H9 (cell line): ENCODE data around the gene CLMP. TPM values are rescaled to one million over a fixed set of nuclear protein-coding genes. Genes with fewer than 3 reads are reported as not detected.

ENCODE experiments used
- DNase-seq: peaks from one replicate; pipeline ENCODE4 v3.0.0-alpha.2; 2017
- H2AFZ ChIP-seq: one replicate; pipeline ENCODE4 v1.6.1; 2013; ENCODE audit warnings: mild to moderate bottlenecking, low read length, control low read depth, moderate library complexity
- H2AK5ac ChIP-seq: 2 replicates; pipeline ENCODE4 v1.6.1; 2013; ENCODE audit warnings: low read length, control low read depth, mixed read lengths; ENCODE audit not compliant: insufficient read length
- H2BK120ac ChIP-seq: one replicate; pipeline ENCODE4 v1.6.1; 2013; ENCODE audit warnings: low read depth, mild to moderate bottlenecking, low read length, control low read depth, inconsistent platforms; ENCODE audit not compliant: poor library complexity, severe bottlenecking
- H2BK12ac ChIP-seq: 2 replicates; pipeline ENCODE4 v1.6.1; 2013; ENCODE audit warnings: low read length, control low read depth, mixed read lengths, low read depth; ENCODE audit not compliant: insufficient read length
- H2BK15ac ChIP-seq: 2 replicates; pipeline ENCODE4 v1.6.1; 2013; ENCODE audit warnings: low read depth, low read length, control low read depth
- H2BK20ac ChIP-seq: one replicate; pipeline ENCODE4 v1.6.1; 2013; ENCODE audit warnings: low read depth, mild to moderate bottlenecking, low read length, control low read depth, inconsistent platforms; ENCODE audit not compliant: poor library complexity, severe bottlenecking
- H2BK5ac ChIP-seq: 2 replicates; pipeline ENCODE4 v1.6.1; 2013; ENCODE audit warnings: low read length, control low read depth, mixed read lengths; ENCODE audit not compliant: insufficient read length
- H3K14ac ChIP-seq: 2 replicates; pipeline ENCODE4 v1.6.1; 2013; ENCODE audit warnings: low read length, control low read depth; ENCODE audit not compliant: insufficient read depth
- H3K18ac ChIP-seq: 2 replicates; pipeline ENCODE4 v1.6.1; 2013; ENCODE audit warnings: low read depth, mild to moderate bottlenecking, mixed read lengths, low read length, control low read depth; ENCODE audit not compliant: insufficient read length
- H3K23ac ChIP-seq: 2 replicates; pipeline ENCODE4 v1.6.1; 2013; ENCODE audit warnings: low read length, control low read depth, mixed read lengths, low read depth; ENCODE audit not compliant: insufficient read length
- H3K23me2 ChIP-seq: 2 replicates; pipeline ENCODE4 v1.6.1; 2013; ENCODE audit warnings: low read depth, mild to moderate bottlenecking, mixed read lengths, low read length, control low read depth; ENCODE audit not compliant: insufficient read length, poor library complexity, severe bottlenecking
- H3K27ac ChIP-seq: 2 replicates; pipeline ENCODE4 v1.5.1; 2013; ENCODE audit warnings: low read length, control low read depth, mixed read lengths, low read depth; ENCODE audit not compliant: insufficient read length
- H3K27me3 ChIP-seq: 2 replicates; pipeline ENCODE4 v1.6.1; 2013; ENCODE audit warnings: low read length, control low read depth, inconsistent platforms; ENCODE audit not compliant: insufficient read depth
- H3K4ac ChIP-seq: 2 replicates; pipeline ENCODE4 v1.6.1; 2013; ENCODE audit warnings: low read depth, mild to moderate bottlenecking, control low read depth, inconsistent platforms, low read length, moderate library complexity
- H3K4me1 ChIP-seq: 2 replicates; pipeline ENCODE4 v1.6.1; 2013; ENCODE audit warnings: low read length, control low read depth, inconsistent platforms; ENCODE audit not compliant: insufficient read depth
- H3K4me2 ChIP-seq: 2 replicates; pipeline ENCODE4 v1.6.1; 2013; ENCODE audit warnings: low read length, control low read depth, mixed read lengths; ENCODE audit not compliant: insufficient read length, insufficient read depth
- H3K56ac ChIP-seq: 2 replicates; pipeline ENCODE4 v1.6.1; 2013; ENCODE audit warnings: low read depth, mild to moderate bottlenecking, mixed read lengths, low read length, control low read depth; ENCODE audit not compliant: insufficient read length
- H3K79me1 ChIP-seq: 2 replicates; pipeline ENCODE4 v1.6.1; 2013; ENCODE audit warnings: low read depth, mild to moderate bottlenecking, moderate library complexity, low read length, control low read depth, inconsistent platforms; ENCODE audit not compliant: insufficient read depth, poor library complexity, severe bottlenecking
- H3K79me2 ChIP-seq: 2 replicates; pipeline ENCODE4 v1.6.1; 2013; ENCODE audit warnings: low read length, control low read depth, inconsistent platforms; ENCODE audit not compliant: insufficient read depth
- H3K9ac ChIP-seq: 2 replicates; pipeline ENCODE4 v1.6.1; 2013; ENCODE audit warnings: low read length, control low read depth, mixed read lengths; ENCODE audit not compliant: insufficient read length; ENCODE audit errors: extremely low read depth
- H3K9me3 ChIP-seq: one replicate; pipeline ENCODE4 v1.6.1; 2013; ENCODE audit warnings: low read depth, low read length, inconsistent platforms; ENCODE audit not compliant: control insufficient read depth
- H3T11ph ChIP-seq: one replicate; pipeline ENCODE4 v1.6.1; 2013; ENCODE audit warnings: mild to moderate bottlenecking, low read length, control low read depth, inconsistent platforms
- H4K20me1 ChIP-seq: one replicate; pipeline ENCODE4 v1.6.1; 2013; ENCODE audit not compliant: control insufficient read depth, insufficient read length, insufficient read depth
- H4K5ac ChIP-seq: 2 replicates; pipeline ENCODE4 v1.6.1; 2013; ENCODE audit warnings: low read depth, mild to moderate bottlenecking, mixed read lengths, low read length, control low read depth; ENCODE audit not compliant: insufficient read length
- H4K8ac ChIP-seq: replicated peaks from 2 replicates; pipeline ENCODE4 v1.6.1; 2013; ENCODE audit warnings: low read length, control low read depth, mixed read lengths, low read depth; ENCODE audit not compliant: insufficient read length
- H4K91ac ChIP-seq: 2 replicates; pipeline ENCODE4 v1.6.1; 2013; ENCODE audit warnings: low read depth, mild to moderate bottlenecking, moderate library complexity, mixed read lengths, low read length, control low read depth; ENCODE audit not compliant: insufficient read length
- H3K27ac Mint-ChIP-seq, 3 experiments: 2 replicates in 2 of 3; 3 replicates in 1 of 3; pipeline ENCODE4 v1.8.0; 2020 to 2021; ENCODE audit warnings: mixed read lengths in 3 of 3, mild to moderate bottlenecking in 1 of 3, moderate library complexity in 1 of 3
- H3K27me3 Mint-ChIP-seq: 2 replicates; pipeline ENCODE4 v1.8.0; 2021; ENCODE audit warnings: low read depth, mild to moderate bottlenecking, moderate library complexity, mixed read lengths
- H3K36me3 Mint-ChIP-seq, 3 experiments: 2 replicates in 2 of 3; 3 replicates in 1 of 3; pipeline ENCODE4 v1.8.0; 2020 to 2021; ENCODE audit warnings: low read depth in 3 of 3, mixed read lengths in 3 of 3; ENCODE audit not compliant: insufficient read depth in 1 of 3
- H3K4me1 Mint-ChIP-seq, 2 experiments: 2 replicates each; pipeline ENCODE4 v1.8.0; 2020; ENCODE audit warnings: mixed read lengths in 2 of 2
- H3K4me3 Mint-ChIP-seq, 2 experiments: 2 replicates in 1 of 2; 3 replicates in 1 of 2; pipeline ENCODE4 v1.8.0; 2020 to 2021; ENCODE audit warnings: mild to moderate bottlenecking in 2 of 2, mixed read lengths in 2 of 2, moderate library complexity in 1 of 2
- H3K9me3 Mint-ChIP-seq, 2 experiments: 2 replicates in 1 of 2; 3 replicates in 1 of 2; pipeline ENCODE4 v1.8.0; 2020; ENCODE audit warnings: mild to moderate bottlenecking in 2 of 2, mixed read lengths in 2 of 2, moderate library complexity in 1 of 2
- WGBS: extraction: QIAGEN DNeasy Blood & Tissue Kit; methylation state at CpG from one replicate; pipeline ENCODE4 v1.1.7; 2013; ENCODE audit warnings: missing lambda C conversion rate, low lambda C conversion rate, mixed read lengths; ENCODE audit not compliant: insufficient read length; ENCODE audit errors: extremely low coverage; 5-methylcytosine and 5-hydroxymethylcytosine counted together
- total RNA-seq: library from RNA; stranded (reverse); gene quantifications from 2 replicates; pipeline ENCODE4 v1.2.1, GENCODE V29; 2021
- TF ChIP-seq, protein P1 (sequence below): fragments of 200-600 bp; sonication (generic); conservative IDR thresholded peaks from 3 replicates; pipeline ENCODE4 v1.8.0; 2021; ENCODE audit warnings: antibody characterized with exemption, mild to moderate bottlenecking

Gene CLMP
- total RNA-seq, 1 experiment from 2014 or later = 13.8 TPM

GRCh38 chr11:123161376-123162030, 33.5 kb downstream of the CLMP start:
- Histone ChIP-seq H3K9me3 (no peaks in the 10 kb centered on the region), H3K79me1 (no peaks in the 10 kb centered on the region), H3K4ac (no peak overlapping the region), H2BK20ac (no peak overlapping the region), H3K23ac (no peak overlapping the region), H2AFZ (no peak overlapping the region), H3K4me2 (no peak overlapping the region), H2BK120ac (no peak overlapping the region), H3K9ac (no peak overlapping the region), H4K20me1 (no peaks in the 10 kb centered on the region), H4K8ac (no peak overlapping the region), H3K27ac (no peak overlapping the region), H3K14ac (no peak overlapping the region), H4K91ac (no peak overlapping the region), H3K27me3 (no peaks in the 10 kb centered on the region), H3K18ac (no peak overlapping the region), H2BK5ac (no peak overlapping the region), H3K79me2 (no peaks in the 10 kb centered on the region), H2BK15ac (no peak overlapping the region), H3K23me2 (no peaks in the 10 kb centered on the region), H2BK12ac (no peak overlapping the region), H2AK5ac (no peak overlapping the region), H4K5ac (no peak overlapping the region), H3K4me1 (peaks cover 2% of the 10 kb centered on the region; the same call in 1 of the 2 replicates), H3T11ph (no peak overlapping the region), H3K56ac (no peak overlapping the region)
- TF ChIP-seq, protein P1, sequence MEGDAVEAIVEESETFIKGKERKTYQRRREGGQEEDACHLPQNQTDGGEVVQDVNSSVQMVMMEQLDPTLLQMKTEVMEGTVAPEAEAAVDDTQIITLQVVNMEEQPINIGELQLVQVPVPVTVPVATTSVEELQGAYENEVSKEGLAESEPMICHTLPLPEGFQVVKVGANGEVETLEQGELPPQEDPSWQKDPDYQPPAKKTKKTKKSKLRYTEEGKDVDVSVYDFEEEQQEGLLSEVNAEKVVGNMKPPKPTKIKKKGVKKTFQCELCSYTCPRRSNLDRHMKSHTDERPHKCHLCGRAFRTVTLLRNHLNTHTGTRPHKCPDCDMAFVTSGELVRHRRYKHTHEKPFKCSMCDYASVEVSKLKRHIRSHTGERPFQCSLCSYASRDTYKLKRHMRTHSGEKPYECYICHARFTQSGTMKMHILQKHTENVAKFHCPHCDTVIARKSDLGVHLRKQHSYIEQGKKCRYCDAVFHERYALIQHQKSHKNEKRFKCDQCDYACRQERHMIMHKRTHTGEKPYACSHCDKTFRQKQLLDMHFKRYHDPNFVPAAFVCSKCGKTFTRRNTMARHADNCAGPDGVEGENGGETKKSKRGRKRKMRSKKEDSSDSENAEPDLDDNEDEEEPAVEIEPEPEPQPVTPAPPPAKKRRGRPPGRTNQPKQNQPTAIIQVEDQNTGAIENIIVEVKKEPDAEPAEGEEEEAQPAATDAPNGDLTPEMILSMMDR = no peak
- Mint-ChIP-seq H3K4me3 (no peak overlapping the region), H3K9me3 (no peaks in the 10 kb centered on the region), H3K27me3 (no peaks in the 10 kb centered on the region), H3K27ac (no peak overlapping the region; a peak in 1 of 7 replicates), H3K36me3 (no peaks in the 10 kb centered on the region; a peak in 1 of 7 replicates), H3K4me1 (peaks cover 6 to 11% of the 10 kb centered on the region in 2 experiments; a peak in 3 of 4 replicates)
- no peak for DNase-seq
- no CpG with 5 or more reads among the region's 8 CpGs for WGBS
